Measurements from ENCODE around the gene GUCY1A1.

Gene GUCY1A1

GRCh38 chr4:155768370-155768769 is 101.7 kb downstream of the GUCY1A1 start:
- Histone ChIP-seq H3F3A (ENCODE audit: insufficient read depth, low read length) (no peaks in the 10 kb centered on the region), H3K9me2 (replicated peaks; ENCODE audit: insufficient read depth, low read length) (no peaks in the 10 kb centered on the region), H3K27me3 (replicated peaks; ENCODE audit: insufficient read depth, low read length) (no peaks in the 10 kb centered on the region), H3K27ac (ENCODE audit: low read length) (no peak overlapping the region), H4K20me1 (ENCODE audit: insufficient read depth, low read length) (no peaks in the 10 kb centered on the region), H3K4me3 (ENCODE audit: low read length) (no peak overlapping the region), H3K79me2 (ENCODE audit: low read length) (no peaks in the 10 kb centered on the region), H3K4me2 (ENCODE audit: low read depth, low read length) (no peak overlapping the region), H3K4me1 (ENCODE audit: low read length) (no peaks in the 10 kb centered on the region), H3K36me3 (replicated peaks; ENCODE audit: insufficient read depth, low read length) (no peaks in the 10 kb centered on the region), H3K9me3 (replicated peaks; ENCODE audit: insufficient read depth, low read length) (no peaks in the 10 kb centered on the region), H2AFZ (ENCODE audit: low read length) (no peak overlapping the region), H3K9ac (ENCODE audit: low read length) (no peak overlapping the region)
- no peak for TF ChIP-seq EZH2 (optimal IDR thresholded peaks at IDR 0.05; ENCODE audit: low read depth, low read length)
- TF ChIP-seq CTCF (IDR thresholded peaks at IDR 0.05; ENCODE audit: low read length): no peak
- TF ChIP-seq EZH2phosphoT487 (IDR thresholded peaks at IDR 0.05; ENCODE audit: low read length): no peak
- no peak for DNase-seq

- Histone ChIP-seq H2AFZ (ENCODE audit: low read length) (no peak overlapping the region), H3K9ac (ENCODE audit: low read length) (no peak overlapping the region), H3K9me3 (replicated peaks; ENCODE audit: insufficient read depth, low read length) (no peaks in the 10 kb centered on the region), H3K27me3 (replicated peaks; ENCODE audit: insufficient read depth, low read length) (no peaks in the 10 kb centered on the region), H3K4me1 (ENCODE audit: low read length) (no peaks in the 10 kb centered on the region), H3K36me3 (replicated peaks; ENCODE audit: insufficient read depth, low read length) (no peaks in the 10 kb centered on the region), H3K4me2 (ENCODE audit: low read depth, low read length) (no peak overlapping the region), H3K27ac (ENCODE audit: low read length) (no peak overlapping the region), H3F3A (ENCODE audit: insufficient read depth, low read length) (no peaks in the 10 kb centered on the region), H3K9me2 (replicated peaks; ENCODE audit: insufficient read depth, low read length) (no peaks in the 10 kb centered on the region), H4K20me1 (ENCODE audit: insufficient read depth, low read length) (no peaks in the 10 kb centered on the region), H3K79me2 (ENCODE audit: low read length) (no peaks in the 10 kb centered on the region), H3K4me3 (ENCODE audit: low read length) (no peak overlapping the region)
- no peak for DNase-seq
- TF ChIP-seq CTCF (IDR thresholded peaks at IDR 0.05; ENCODE audit: low read length) (no peak), EZH2phosphoT487 (IDR thresholded peaks at IDR 0.05; ENCODE audit: low read length) (no peak), EZH2 (optimal IDR thresholded peaks at IDR 0.05; ENCODE audit: low read depth, low read length) (no peak)
Measured at GRCh38 chr4:155769090-155769489, 102.4 kb downstream of the GUCY1A1 start.

GRCh38 chr4:155772459-155773195 is 106.0 kb downstream of the GUCY1A1 start:
- Histone ChIP-seq H3K36me3 (replicated peaks; ENCODE audit: insufficient read depth, low read length) (no peaks in the 10 kb centered on the region), H3K9me3 (replicated peaks; ENCODE audit: insufficient read depth, low read length) (no peaks in the 10 kb centered on the region), H3F3A (ENCODE audit: insufficient read depth, low read length) (no peaks in the 10 kb centered on the region), H3K9me2 (replicated peaks; ENCODE audit: insufficient read depth, low read length) (no peaks in the 10 kb centered on the region), H3K4me1 (ENCODE audit: low read length) (no peaks in the 10 kb centered on the region), H3K9ac (ENCODE audit: low read length) (no peak overlapping the region), H2AFZ (ENCODE audit: low read length) (no peak overlapping the region), H3K79me2 (ENCODE audit: low read length) (no peaks in the 10 kb centered on the region), H3K27me3 (replicated peaks; ENCODE audit: insufficient read depth, low read length) (no peaks in the 10 kb centered on the region), H3K27ac (ENCODE audit: low read length) (no peak overlapping the region), H4K20me1 (ENCODE audit: insufficient read depth, low read length) (no peaks in the 10 kb centered on the region), H3K4me2 (ENCODE audit: low read depth, low read length) (no peak overlapping the region), H3K4me3 (ENCODE audit: low read length) (no peak overlapping the region)
- TF ChIP-seq EZH2phosphoT487 (IDR thresholded peaks at IDR 0.05; ENCODE audit: low read length): no peak
- no peak for DNase-seq

- no peaks in the 10 kb centered on the region for H4K20me1 ChIP-seq (ENCODE audit: insufficient read depth, low read length)
- H2AFZ ChIP-seq (ENCODE audit: low read length): no peak overlapping the region
- H3K4me1 ChIP-seq (ENCODE audit: low read length): no peaks in the 10 kb centered on the region
- no peaks in the 10 kb centered on the region for H3K36me3 ChIP-seq (replicated peaks; ENCODE audit: insufficient read depth, low read length)
- no peaks in the 10 kb centered on the region for H3K9me2 ChIP-seq (replicated peaks; ENCODE audit: insufficient read depth, low read length)
- no peaks in the 10 kb centered on the region for H3K27me3 ChIP-seq (replicated peaks; ENCODE audit: insufficient read depth, low read length)
- TF ChIP-seq EZH2 (optimal IDR thresholded peaks at IDR 0.05; ENCODE audit: low read depth, low read length) (no peak), CTCF (IDR thresholded peaks at IDR 0.05; ENCODE audit: low read length) (no peak), EZH2phosphoT487 (IDR thresholded peaks at IDR 0.05; ENCODE audit: low read length) (no peak)
- no peaks in the 10 kb centered on the region for H3F3A ChIP-seq (ENCODE audit: insufficient read depth, low read length)
- DNase-seq: no peak
- H3K9ac ChIP-seq (ENCODE audit: low read length): no peak overlapping the region
- H3K4me3 ChIP-seq (ENCODE audit: low read length): no peak overlapping the region
- H3K79me2 ChIP-seq (ENCODE audit: low read length): no peaks in the 10 kb centered on the region
- H3K27ac ChIP-seq (ENCODE audit: low read length): no peak overlapping the region
- H3K4me2 ChIP-seq (ENCODE audit: low read depth, low read length): no peak overlapping the region
- no peaks in the 10 kb centered on the region for H3K9me3 ChIP-seq (replicated peaks; ENCODE audit: insufficient read depth, low read length)
Measured at GRCh38 chr4:155773196-155773800, 106.7 kb downstream of the GUCY1A1 start.
